ENCODE results near the gene RAD21L1.

RAD21L1 gene

GRCh38 chr20:1212023-1212422, 13.8 kb upstream of the RAD21L1 start:
- H3K79me1 ChIP-seq (ENCODE audit: low read length) = no peaks in the 10 kb centered on the region
- no peak overlapping the region for H3K4ac ChIP-seq (ENCODE audit: low read depth, low read length)
- H4K12ac ChIP-seq (ENCODE audit: low read depth, low read length) = no peak overlapping the region
- no peak overlapping the region for H3K14ac ChIP-seq (ENCODE audit: low read length)
- no peak overlapping the region for H3K27ac ChIP-seq (ENCODE audit: low read depth, low read length)
- no peak overlapping the region for H3K4me3 ChIP-seq (ENCODE audit: low read depth, low read length)
- H3K79me2 ChIP-seq (ENCODE audit: control insufficient read depth, insufficient read depth, low read length, poor library complexity) = no peaks in the 10 kb centered on the region
- no peak overlapping the region for H2BK5ac ChIP-seq (ENCODE audit: low read depth, low read length, poor library complexity)
- no peaks in the 10 kb centered on the region for H3K36me3 ChIP-seq (ENCODE audit: control insufficient read depth in 1 of 2, insufficient read depth in 2 of 2, low read length in 2 of 2)
- H2AFZ ChIP-seq (ENCODE audit: insufficient read depth, low read length, poor library complexity) = no peak overlapping the region
- no peak overlapping the region for H2AK5ac ChIP-seq (ENCODE audit: low read length)
- no peak overlapping the region for H3K9ac ChIP-seq (ENCODE audit: low read length)
- peaks cover 0 to 2% of the 10 kb centered on the region in 2 experiments for H3K4me1 ChIP-seq (ENCODE audit: control insufficient read depth in 1 of 2, insufficient read depth in 2 of 2, low read length in 2 of 2)
- DNase-seq = no peak
- no peak overlapping the region for H2BK120ac ChIP-seq (ENCODE audit: insufficient read depth, low read length, poor library complexity)
- H4K91ac ChIP-seq (ENCODE audit: low read depth, low read length) = no peak overlapping the region
- H3K23ac ChIP-seq (ENCODE audit: low read length) = no peak overlapping the region
- no peak overlapping the region for H3K18ac ChIP-seq (ENCODE audit: low read length)
- no peak overlapping the region for H2BK12ac ChIP-seq (ENCODE audit: low read length)
- H3K9me3 ChIP-seq (ENCODE audit: insufficient read depth, low read depth, low read length) = no peaks in the 10 kb centered on the region
- H3K27me3 ChIP-seq (ENCODE audit: insufficient read depth, low read length) = no peaks in the 10 kb centered on the region
- H3K4me2 ChIP-seq (ENCODE audit: low read length) = no peak overlapping the region
- H4K8ac ChIP-seq (ENCODE audit: low read depth, low read length) = no peak overlapping the region

- no peak overlapping the region for H4K8ac ChIP-seq (ENCODE audit: low read depth, low read length)
- H2BK12ac ChIP-seq (ENCODE audit: low read length) = no peak overlapping the region
- H3K14ac ChIP-seq (ENCODE audit: low read length) = no peak overlapping the region
- H3K36me3 ChIP-seq (ENCODE audit: control insufficient read depth in 1 of 2, insufficient read depth in 2 of 2, low read length in 2 of 2) = no peaks in the 10 kb centered on the region
- no peaks in the 10 kb centered on the region for H3K79me1 ChIP-seq (ENCODE audit: low read length)
- H3K4me1 ChIP-seq (ENCODE audit: control insufficient read depth in 1 of 2, insufficient read depth in 2 of 2, low read length in 2 of 2) = peaks cover 0 to 2% of the 10 kb centered on the region in 2 experiments
- H2BK5ac ChIP-seq (ENCODE audit: low read depth, low read length, poor library complexity) = no peak overlapping the region
- no peak overlapping the region for H3K9ac ChIP-seq (ENCODE audit: low read length)
- no peak overlapping the region for H3K4ac ChIP-seq (ENCODE audit: low read depth, low read length)
- no peaks in the 10 kb centered on the region for H3K27me3 ChIP-seq (ENCODE audit: insufficient read depth, low read length)
- peak overlapping the region; percentile 29 for H3K4me2 ChIP-seq (ENCODE audit: low read length)
- H2AFZ ChIP-seq (ENCODE audit: insufficient read depth, low read length, poor library complexity) = no peak overlapping the region
- no peak overlapping the region for H4K12ac ChIP-seq (ENCODE audit: low read depth, low read length)
- H4K91ac ChIP-seq (ENCODE audit: low read depth, low read length) = no peak overlapping the region
- H3K79me2 ChIP-seq (ENCODE audit: control insufficient read depth, insufficient read depth, low read length, poor library complexity) = no peaks in the 10 kb centered on the region
- H3K23ac ChIP-seq (ENCODE audit: low read length) = no peak overlapping the region
- H3K4me3 ChIP-seq (ENCODE audit: low read depth, low read length) = no peak overlapping the region
- no CpG with 5 or more reads among the region's 21 CpGs for WGBS (ENCODE audit: extremely low coverage, insufficient coverage, insufficient read length)
- DNase-seq = peak; percentile 70 to 87
- no peak overlapping the region for H3K27ac ChIP-seq (ENCODE audit: low read depth, low read length)
- no peak overlapping the region for H2AK5ac ChIP-seq (ENCODE audit: low read length)
- no peaks in the 10 kb centered on the region for H3K9me3 ChIP-seq (ENCODE audit: insufficient read depth, low read depth, low read length)
- no peak overlapping the region for H2BK120ac ChIP-seq (ENCODE audit: insufficient read depth, low read length, poor library complexity)
- H3K18ac ChIP-seq (ENCODE audit: low read length) = no peak overlapping the region
Observed at GRCh38 chr20:1212607-1213396, 13.0 kb upstream of the RAD21L1 start.

- no peak for DNase-seq
- Histone ChIP-seq H2BK5ac (ENCODE audit: low read depth, low read length, poor library complexity) (no peak overlapping the region), H2AFZ (ENCODE audit: insufficient read depth, low read length, poor library complexity) (no peak overlapping the region), H3K36me3 (ENCODE audit: control insufficient read depth in 1 of 2, insufficient read depth in 2 of 2, low read length in 2 of 2) (no peaks in the 10 kb centered on the region), H3K4ac (ENCODE audit: low read depth, low read length) (no peak overlapping the region), H3K27me3 (ENCODE audit: insufficient read depth, low read length) (no peaks in the 10 kb centered on the region), H3K79me2 (ENCODE audit: control insufficient read depth, insufficient read depth, low read length, poor library complexity) (no peaks in the 10 kb centered on the region), H3K4me1 (ENCODE audit: control insufficient read depth in 1 of 2, insufficient read depth in 2 of 2, low read length in 2 of 2) (peaks cover 0 to 2% of the 10 kb centered on the region in 2 experiments), H2BK12ac (ENCODE audit: low read length) (no peak overlapping the region), H3K14ac (ENCODE audit: low read length) (no peak overlapping the region), H2BK120ac (ENCODE audit: insufficient read depth, low read length, poor library complexity) (no peak overlapping the region), H4K12ac (ENCODE audit: low read depth, low read length) (no peak overlapping the region), H3K4me2 (ENCODE audit: low read length) (no peak overlapping the region), H2AK5ac (ENCODE audit: low read length) (no peak overlapping the region), H3K18ac (ENCODE audit: low read length) (no peak overlapping the region), H3K79me1 (ENCODE audit: low read length) (no peaks in the 10 kb centered on the region), H4K91ac (ENCODE audit: low read depth, low read length) (no peak overlapping the region), H4K8ac (ENCODE audit: low read depth, low read length) (no peak overlapping the region), H3K27ac (ENCODE audit: low read depth, low read length) (no peak overlapping the region), H3K9ac (ENCODE audit: low read length) (no peak overlapping the region), H3K4me3 (ENCODE audit: low read depth, low read length) (no peak overlapping the region), H3K23ac (ENCODE audit: low read length) (no peak overlapping the region), H3K9me3 (ENCODE audit: insufficient read depth, low read depth, low read length) (no peaks in the 10 kb centered on the region)
- WGBS (ENCODE audit: extremely low coverage, insufficient coverage, insufficient read length) = no CpG with 5 or more reads among the region's 4 CpGs
Observed at GRCh38 chr20:1214838-1215261, 11.0 kb upstream of the RAD21L1 start.

GRCh38 chr20:1215386-1216170, 10.3 kb upstream of the RAD21L1 start:
- no peak overlapping the region for H3K23ac ChIP-seq (ENCODE audit: low read length)
- no peaks in the 10 kb centered on the region for H3K79me2 ChIP-seq (ENCODE audit: control insufficient read depth, insufficient read depth, low read length, poor library complexity)
- no peak overlapping the region for H4K12ac ChIP-seq (ENCODE audit: low read depth, low read length)
- no peak overlapping the region for H4K8ac ChIP-seq (ENCODE audit: low read depth, low read length)
- H3K4me3 ChIP-seq (ENCODE audit: low read depth, low read length) = no peak overlapping the region
- peaks cover 0 to 2% of the 10 kb centered on the region in 2 experiments for H3K4me1 ChIP-seq (ENCODE audit: control insufficient read depth in 1 of 2, insufficient read depth in 2 of 2, low read length in 2 of 2)
- no peak overlapping the region for H2AK5ac ChIP-seq (ENCODE audit: low read length)
- H3K4ac ChIP-seq (ENCODE audit: low read depth, low read length) = no peak overlapping the region
- WGBS (ENCODE audit: extremely low coverage, insufficient coverage, insufficient read length) = no CpG with 5 or more reads among the region's 11 CpGs
- H3K36me3 ChIP-seq (ENCODE audit: control insufficient read depth in 1 of 2, insufficient read depth in 2 of 2, low read length in 2 of 2) = no peaks in the 10 kb centered on the region
- H2BK12ac ChIP-seq (ENCODE audit: low read length) = no peak overlapping the region
- H3K9ac ChIP-seq (ENCODE audit: low read length) = no peak overlapping the region
- no peaks in the 10 kb centered on the region for H3K27me3 ChIP-seq (ENCODE audit: insufficient read depth, low read length)
- no peaks in the 10 kb centered on the region for H3K79me1 ChIP-seq (ENCODE audit: low read length)
- H3K4me2 ChIP-seq (ENCODE audit: low read length) = no peak overlapping the region
- H2BK120ac ChIP-seq (ENCODE audit: insufficient read depth, low read length, poor library complexity) = no peak overlapping the region
- no peak overlapping the region for H3K14ac ChIP-seq (ENCODE audit: low read length)
- DNase-seq = no peak
- no peak overlapping the region for H3K18ac ChIP-seq (ENCODE audit: low read length)
- no peak overlapping the region for H2AFZ ChIP-seq (ENCODE audit: insufficient read depth, low read length, poor library complexity)
- no peak overlapping the region for H3K27ac ChIP-seq (ENCODE audit: low read depth, low read length)
- H3K9me3 ChIP-seq (ENCODE audit: insufficient read depth, low read depth, low read length) = no peaks in the 10 kb centered on the region
- no peak overlapping the region for H4K91ac ChIP-seq (ENCODE audit: low read depth, low read length)
- H2BK5ac ChIP-seq (ENCODE audit: low read depth, low read length, poor library complexity) = no peak overlapping the region

Measured in trophoblast cell (in vitro differentiated cells and primary cell).